DND-41 (cell line): ENCODE data around the gene FAM168A.

ENCODE experiments used
- ATAC-seq: fragments of 200-7000 bp; cut with Tn5 transposase; 3 replicates; pipeline ENCODE4 v1.9.1; 2021; ENCODE audit warnings: low read depth; ENCODE audit not compliant: insufficient read depth
- DNase-seq: peaks from one replicate; pipeline ENCODE4 v3.0.0-alpha.2; 2020
- H2AFZ ChIP-seq: 2 replicates; pipeline ENCODE4 v1.6.0; 2012; ENCODE audit warnings: low read depth, low read length
- H3K27ac ChIP-seq: 2 replicates; pipeline ENCODE4 v1.5.1; 2012; ENCODE audit warnings: low read length, inconsistent platforms
- H3K27me3 ChIP-seq: fragments of 200-600 bp; sonication (generic); 2 replicates; pipeline ENCODE4 v1.6.0; 2012; ENCODE audit warnings: low read length, mild to moderate bottlenecking, inconsistent platforms; ENCODE audit not compliant: insufficient read depth, poor library complexity
- H3K36me3 ChIP-seq: 2 replicates; pipeline ENCODE4 v1.5.1; 2012; ENCODE audit warnings: low read length, inconsistent platforms; ENCODE audit not compliant: insufficient read depth
- H3K4me1 ChIP-seq: 2 replicates; pipeline ENCODE4 v1.5.1; 2012; ENCODE audit warnings: mild to moderate bottlenecking, low read length; ENCODE audit not compliant: insufficient read depth
- H3K4me2 ChIP-seq: 2 replicates; pipeline ENCODE4 v1.6.0; 2012; ENCODE audit warnings: mild to moderate bottlenecking, moderate library complexity, low read length, inconsistent platforms; ENCODE audit not compliant: insufficient read depth
- H3K4me3 ChIP-seq, 2 experiments: fragments of 200-600 bp in 1 of 2; shearing (Covaris generic) in 1 of 2; 2 replicates each; pipeline ENCODE4 v1.5.1; 2012 to 2016; ENCODE audit warnings: inconsistent platforms in 2 of 2, low read length in 2 of 2, mild to moderate bottlenecking in 2 of 2, low read depth in 1 of 2, moderate library complexity in 1 of 2
- H3K79me2 ChIP-seq: 2 replicates; pipeline ENCODE4 v1.6.0; 2012; ENCODE audit warnings: low read length, inconsistent platforms; ENCODE audit not compliant: insufficient read depth
- H3K9ac ChIP-seq: 2 replicates; pipeline ENCODE4 v1.6.0; 2012; ENCODE audit warnings: low read depth, mild to moderate bottlenecking, inconsistent platforms, low read length, moderate library complexity
- H3K9me3 ChIP-seq: 2 replicates; pipeline ENCODE4 v1.5.1; 2012; ENCODE audit warnings: low read length, moderate library complexity, mild to moderate bottlenecking, inconsistent platforms; ENCODE audit not compliant: insufficient read depth, severe bottlenecking
- H4K20me1 ChIP-seq: 2 replicates; pipeline ENCODE4 v1.6.0; 2012; ENCODE audit warnings: low read length; ENCODE audit not compliant: insufficient read depth
- EZH2 ChIP-seq: IDR thresholded peaks from 3 replicates; pipeline ENCODE4 v1.6.1; 2012; ENCODE audit warnings: borderline replicate concordance, low read depth, mild to moderate bottlenecking, moderate library complexity, low read length, inconsistent platforms; ENCODE audit not compliant: severe bottlenecking
- TF ChIP-seq, protein P1 (sequence below): IDR thresholded peaks from 2 replicates; pipeline ENCODE4 v1.5.1; 2012; ENCODE audit warnings: borderline replicate concordance, low read length, moderate library complexity, mild to moderate bottlenecking; ENCODE audit not compliant: poor library complexity, severe bottlenecking; ENCODE audit errors: extremely low read depth

The FAM168A gene

GRCh38 chr11:73465023-73465675 is 132.8 kb downstream of the FAM168A start:
- Histone ChIP-seq H3K4me2 (no peak overlapping the region), H3K27ac (no peak overlapping the region), H3K27me3 (no peaks in the 10 kb centered on the region), H3K9me3 (no peaks in the 10 kb centered on the region), H2AFZ (no peak overlapping the region), H4K20me1 (no peaks in the 10 kb centered on the region), H3K4me3 (no peak overlapping the region), H3K4me1 (no peaks in the 10 kb centered on the region), H3K36me3 (peaks cover 1% of the 10 kb centered on the region; the same call in 1 of the 2 replicates), H3K79me2 (no peaks in the 10 kb centered on the region), H3K9ac (no peak overlapping the region)
- DNase-seq (no peak), ATAC-seq (no peak)
- TF ChIP-seq, protein P1, sequence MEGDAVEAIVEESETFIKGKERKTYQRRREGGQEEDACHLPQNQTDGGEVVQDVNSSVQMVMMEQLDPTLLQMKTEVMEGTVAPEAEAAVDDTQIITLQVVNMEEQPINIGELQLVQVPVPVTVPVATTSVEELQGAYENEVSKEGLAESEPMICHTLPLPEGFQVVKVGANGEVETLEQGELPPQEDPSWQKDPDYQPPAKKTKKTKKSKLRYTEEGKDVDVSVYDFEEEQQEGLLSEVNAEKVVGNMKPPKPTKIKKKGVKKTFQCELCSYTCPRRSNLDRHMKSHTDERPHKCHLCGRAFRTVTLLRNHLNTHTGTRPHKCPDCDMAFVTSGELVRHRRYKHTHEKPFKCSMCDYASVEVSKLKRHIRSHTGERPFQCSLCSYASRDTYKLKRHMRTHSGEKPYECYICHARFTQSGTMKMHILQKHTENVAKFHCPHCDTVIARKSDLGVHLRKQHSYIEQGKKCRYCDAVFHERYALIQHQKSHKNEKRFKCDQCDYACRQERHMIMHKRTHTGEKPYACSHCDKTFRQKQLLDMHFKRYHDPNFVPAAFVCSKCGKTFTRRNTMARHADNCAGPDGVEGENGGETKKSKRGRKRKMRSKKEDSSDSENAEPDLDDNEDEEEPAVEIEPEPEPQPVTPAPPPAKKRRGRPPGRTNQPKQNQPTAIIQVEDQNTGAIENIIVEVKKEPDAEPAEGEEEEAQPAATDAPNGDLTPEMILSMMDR = no peak
- TF ChIP-seq EZH2 = no peak

- no peak for ATAC-seq
- Histone ChIP-seq H3K36me3 (no peaks in the 10 kb centered on the region), H2AFZ (no peak overlapping the region), H3K4me3 (no peak overlapping the region), H3K4me1 (no peaks in the 10 kb centered on the region), H3K27ac (no peak overlapping the region), H3K9ac (no peak overlapping the region), H3K27me3 (no peaks in the 10 kb centered on the region), H3K9me3 (no peaks in the 10 kb centered on the region), H3K4me2 (no peak overlapping the region), H4K20me1 (no peaks in the 10 kb centered on the region), H3K79me2 (no peaks in the 10 kb centered on the region)
- no peak for DNase-seq
- TF ChIP-seq, protein P1 = no peak
- TF ChIP-seq EZH2 = no peak
Measured at GRCh38 chr11:73464347-73464746, 133.6 kb downstream of the FAM168A start.

GRCh38 chr11:73463359-73463758 is 134.6 kb downstream of the FAM168A start:
- ATAC-seq = no peak
- H2AFZ ChIP-seq = no peak overlapping the region
- H3K4me2 ChIP-seq = no peak overlapping the region
- no peak overlapping the region for H3K9ac ChIP-seq
- no peaks in the 10 kb centered on the region for H3K36me3 ChIP-seq
- no peaks in the 10 kb centered on the region for H3K79me2 ChIP-seq
- no peaks in the 10 kb centered on the region for H3K9me3 ChIP-seq
- no peak for TF ChIP-seq EZH2
- TF ChIP-seq, protein P1 = no peak
- no peaks in the 10 kb centered on the region for H3K4me1 ChIP-seq
- no peaks in the 10 kb centered on the region for H4K20me1 ChIP-seq
- H3K27me3 ChIP-seq = no peaks in the 10 kb centered on the region
- H3K4me3 ChIP-seq = no peak overlapping the region
- no peak overlapping the region for H3K27ac ChIP-seq
- no peak for DNase-seq
